Right lobe of liver (tissue), 4 donors: ENCODE results near the gene DNAJB8.

Experiments used
- POLR2A ChIP-seq: fragments of 450-650 bp; IDR thresholded peaks from one replicate; pipeline ENCODE4 v1.6.1; 2017; ENCODE audit warnings: antibody characterized with exemption, mild to moderate bottlenecking
- TF ChIP-seq, protein P1 (sequence below), 4 donors: fragments of 200-600 bp in 3 of 4; fragments of 450-650 bp in 1 of 4; IDR thresholded peaks; one replicate each; pipeline versions ENCODE4 v1.5.1 to v1.8.0; 2016 to 2022; ENCODE audit warnings: antibody characterized with exemption in 4 of 4, mild to moderate bottlenecking in 2 of 4
- donor health status: DM: no; HTN: no; CAD: no.
- donor health status: DM: no; HTN: no; CAD: no.
- donor health status: DM: no; HTN: yes; CAD: no.

DNA sequence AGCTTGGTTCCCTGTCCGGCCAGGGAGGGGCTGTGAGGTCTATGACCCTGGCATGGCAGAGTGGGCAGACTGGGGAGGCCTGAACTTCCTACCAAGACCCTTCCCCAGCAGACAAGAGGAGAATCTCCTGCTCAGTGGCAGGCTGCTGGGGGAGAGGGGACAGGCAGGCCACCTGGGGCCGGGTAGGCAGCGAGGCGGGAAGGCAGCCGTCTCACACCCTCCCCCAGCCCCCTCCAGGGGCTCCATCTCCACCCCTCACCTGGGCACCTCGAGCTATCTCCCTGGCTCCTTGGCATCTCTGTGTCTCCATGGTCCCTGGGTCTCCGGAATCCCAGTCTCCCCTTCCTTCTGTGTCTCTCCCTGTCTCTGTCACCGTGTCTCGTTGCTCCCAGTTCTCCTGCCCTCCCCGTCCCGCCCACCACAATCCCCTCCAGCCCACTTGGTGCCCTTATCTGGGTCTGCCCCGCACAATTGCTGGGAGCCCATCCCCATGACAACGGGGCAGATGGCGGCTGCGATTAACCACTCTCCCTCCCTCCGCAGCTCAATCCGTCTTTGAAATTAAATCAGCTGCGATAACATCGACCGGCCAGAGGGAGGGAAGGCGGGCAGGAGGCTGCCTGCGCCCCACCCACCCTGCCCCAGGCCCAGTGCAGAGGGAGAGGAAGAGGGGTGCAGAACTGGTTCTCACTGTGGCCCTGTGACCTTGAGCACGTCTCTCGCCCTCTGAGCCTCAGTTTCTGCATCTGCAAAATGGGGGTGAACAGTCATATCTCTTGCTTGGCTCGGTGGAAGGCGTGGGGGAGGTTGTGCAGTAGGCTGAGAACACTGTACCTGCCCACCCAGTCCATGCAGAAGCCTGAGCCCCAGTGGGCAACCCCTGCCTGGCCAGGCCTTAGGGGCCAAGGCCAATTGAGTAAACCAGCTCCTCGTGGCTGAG is 9.6 kb downstream of the DNAJB8 start:
- TF ChIP-seq, protein P1, sequence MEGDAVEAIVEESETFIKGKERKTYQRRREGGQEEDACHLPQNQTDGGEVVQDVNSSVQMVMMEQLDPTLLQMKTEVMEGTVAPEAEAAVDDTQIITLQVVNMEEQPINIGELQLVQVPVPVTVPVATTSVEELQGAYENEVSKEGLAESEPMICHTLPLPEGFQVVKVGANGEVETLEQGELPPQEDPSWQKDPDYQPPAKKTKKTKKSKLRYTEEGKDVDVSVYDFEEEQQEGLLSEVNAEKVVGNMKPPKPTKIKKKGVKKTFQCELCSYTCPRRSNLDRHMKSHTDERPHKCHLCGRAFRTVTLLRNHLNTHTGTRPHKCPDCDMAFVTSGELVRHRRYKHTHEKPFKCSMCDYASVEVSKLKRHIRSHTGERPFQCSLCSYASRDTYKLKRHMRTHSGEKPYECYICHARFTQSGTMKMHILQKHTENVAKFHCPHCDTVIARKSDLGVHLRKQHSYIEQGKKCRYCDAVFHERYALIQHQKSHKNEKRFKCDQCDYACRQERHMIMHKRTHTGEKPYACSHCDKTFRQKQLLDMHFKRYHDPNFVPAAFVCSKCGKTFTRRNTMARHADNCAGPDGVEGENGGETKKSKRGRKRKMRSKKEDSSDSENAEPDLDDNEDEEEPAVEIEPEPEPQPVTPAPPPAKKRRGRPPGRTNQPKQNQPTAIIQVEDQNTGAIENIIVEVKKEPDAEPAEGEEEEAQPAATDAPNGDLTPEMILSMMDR (IDR thresholded peaks at IDR 0.05): no peak
- no peak for TF ChIP-seq POLR2A
